Fibroblast of skin of scalp (primary cell): Measurements from ENCODE around the gene SULF2.
"Not testable (repeated sequence)": the region's sequence is repeated elsewhere in the genome, so short reads cannot be mapped to it uniquely, and the experiment has no call there.

Source experiments
- DNase-seq: peaks from one replicate; pipeline ENCODE4 v3.0.0-alpha.2; 2013

SULF2 gene

GRCh38 chr20:47804224-47804825 lies 19.0 kb upstream of the SULF2 start:
- not testable (repeated sequence) for DNase-seq

GRCh38 chr20:47802975-47803374 lies 17.7 kb upstream of the SULF2 start:
- DNase-seq = no peak

- no peak for DNase-seq
Observed at GRCh38 chr20:47802226-47802920, 17.1 kb upstream of the SULF2 start.

GRCh38 chr20:47801759-47802158 lies 16.5 kb upstream of the SULF2 start:
- DNase-seq = no peak

- DNase-seq = no peak
Observed at GRCh38 chr20:47801079-47801478, 15.8 kb upstream of the SULF2 start.

GRCh38 chr20:47800623-47801022 lies 15.3 kb upstream of the SULF2 start:
- DNase-seq = no peak

- DNase-seq = no peak
Observed at GRCh38 chr20:47799116-47799715, 13.9 kb upstream of the SULF2 start.

- no peak for DNase-seq
Observed at GRCh38 chr20:47796971-47797370, 11.7 kb upstream of the SULF2 start.

GRCh38 chr20:47795214-47795907 lies 10.1 kb upstream of the SULF2 start:
- DNase-seq = no peak

GRCh38 chr20:47794264-47794663 lies 9.0 kb upstream of the SULF2 start:
- DNase-seq = not testable (repeated sequence)

- DNase-seq = peak; percentile 98
Observed at GRCh38 chr20:47792021-47792618, 6.8 kb upstream of the SULF2 start.

GRCh38 chr20:47791084-47791599 lies 5.9 kb upstream of the SULF2 start:
- DNase-seq = no peak

- no peak for DNase-seq
Observed at GRCh38 chr20:47790580-47790965, 5.3 kb upstream of the SULF2 start.

- peak; percentile 86 for DNase-seq
Observed at GRCh38 chr20:47789764-47790579, 4.7 kb upstream of the SULF2 start.

- no peak for DNase-seq
Observed at GRCh38 chr20:47789081-47789763, 3.9 kb upstream of the SULF2 start.

- no peak for DNase-seq
Observed at GRCh38 chr20:47788741-47789080, 3.4 kb upstream of the SULF2 start.

- DNase-seq = no peak
Observed at GRCh38 chr20:47786765-47787107, 1.5 kb upstream of the SULF2 start.

- peak; percentile 85 for DNase-seq
Observed at GRCh38 chr20:47785854-47786764, 828 bp upstream of the SULF2 start.

- DNase-seq = peak; percentile 69
Observed at GRCh38 chr20:47784599-47785310, 526 bp downstream of the SULF2 start.
